Measurements from ENCODE around the gene AMFR. TPM values are rescaled to one million over a fixed set of nuclear protein-coding genes. Genes with fewer than 3 reads are reported as not detected.

The AMFR gene
- total RNA-seq, 1 donor from 2014 or later = 66.4 TPM

DNA sequence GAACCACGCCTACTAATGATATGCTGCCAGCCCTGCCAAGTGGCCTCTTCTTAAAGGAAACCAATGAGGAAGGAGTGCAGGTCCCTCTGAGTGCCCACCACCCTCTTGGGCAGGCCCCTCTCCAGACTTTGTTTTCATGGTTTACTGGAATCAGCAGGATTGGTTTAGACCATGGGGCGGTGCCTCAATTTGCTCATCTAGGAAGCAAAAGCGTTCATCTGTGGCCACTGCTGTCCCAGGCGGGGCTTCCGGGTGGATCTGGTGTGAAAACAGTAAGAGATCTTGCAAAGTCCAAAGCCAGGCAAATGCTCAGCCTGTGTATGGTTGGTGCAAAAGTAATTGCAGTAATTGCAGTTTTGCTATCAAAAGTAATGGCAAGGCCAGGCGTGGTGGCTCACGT lies 71.3 kb downstream of the AMFR start:
- TF ChIP-seq, protein P1, sequence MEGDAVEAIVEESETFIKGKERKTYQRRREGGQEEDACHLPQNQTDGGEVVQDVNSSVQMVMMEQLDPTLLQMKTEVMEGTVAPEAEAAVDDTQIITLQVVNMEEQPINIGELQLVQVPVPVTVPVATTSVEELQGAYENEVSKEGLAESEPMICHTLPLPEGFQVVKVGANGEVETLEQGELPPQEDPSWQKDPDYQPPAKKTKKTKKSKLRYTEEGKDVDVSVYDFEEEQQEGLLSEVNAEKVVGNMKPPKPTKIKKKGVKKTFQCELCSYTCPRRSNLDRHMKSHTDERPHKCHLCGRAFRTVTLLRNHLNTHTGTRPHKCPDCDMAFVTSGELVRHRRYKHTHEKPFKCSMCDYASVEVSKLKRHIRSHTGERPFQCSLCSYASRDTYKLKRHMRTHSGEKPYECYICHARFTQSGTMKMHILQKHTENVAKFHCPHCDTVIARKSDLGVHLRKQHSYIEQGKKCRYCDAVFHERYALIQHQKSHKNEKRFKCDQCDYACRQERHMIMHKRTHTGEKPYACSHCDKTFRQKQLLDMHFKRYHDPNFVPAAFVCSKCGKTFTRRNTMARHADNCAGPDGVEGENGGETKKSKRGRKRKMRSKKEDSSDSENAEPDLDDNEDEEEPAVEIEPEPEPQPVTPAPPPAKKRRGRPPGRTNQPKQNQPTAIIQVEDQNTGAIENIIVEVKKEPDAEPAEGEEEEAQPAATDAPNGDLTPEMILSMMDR (conservative IDR thresholded peaks at IDR 0.05) = no peak
- peaks cover 32% of the 10 kb centered on the region for H3K4me1 Mint-ChIP-seq
- no peak for DNase-seq (ENCODE audit: low read depth, low spot score)
- H3K27ac Mint-ChIP-seq (ENCODE audit: unreplicated experiment) = no peak overlapping the region
- H3K9me3 Mint-ChIP-seq = no peaks in the 10 kb centered on the region
- H3K27me3 Mint-ChIP-seq (ENCODE audit: low read depth) = no peaks in the 10 kb centered on the region
- H3K36me3 Mint-ChIP-seq (ENCODE audit: low read depth) = no peaks in the 10 kb centered on the region
- H3K4me3 Mint-ChIP-seq = no peak overlapping the region

DNA sequence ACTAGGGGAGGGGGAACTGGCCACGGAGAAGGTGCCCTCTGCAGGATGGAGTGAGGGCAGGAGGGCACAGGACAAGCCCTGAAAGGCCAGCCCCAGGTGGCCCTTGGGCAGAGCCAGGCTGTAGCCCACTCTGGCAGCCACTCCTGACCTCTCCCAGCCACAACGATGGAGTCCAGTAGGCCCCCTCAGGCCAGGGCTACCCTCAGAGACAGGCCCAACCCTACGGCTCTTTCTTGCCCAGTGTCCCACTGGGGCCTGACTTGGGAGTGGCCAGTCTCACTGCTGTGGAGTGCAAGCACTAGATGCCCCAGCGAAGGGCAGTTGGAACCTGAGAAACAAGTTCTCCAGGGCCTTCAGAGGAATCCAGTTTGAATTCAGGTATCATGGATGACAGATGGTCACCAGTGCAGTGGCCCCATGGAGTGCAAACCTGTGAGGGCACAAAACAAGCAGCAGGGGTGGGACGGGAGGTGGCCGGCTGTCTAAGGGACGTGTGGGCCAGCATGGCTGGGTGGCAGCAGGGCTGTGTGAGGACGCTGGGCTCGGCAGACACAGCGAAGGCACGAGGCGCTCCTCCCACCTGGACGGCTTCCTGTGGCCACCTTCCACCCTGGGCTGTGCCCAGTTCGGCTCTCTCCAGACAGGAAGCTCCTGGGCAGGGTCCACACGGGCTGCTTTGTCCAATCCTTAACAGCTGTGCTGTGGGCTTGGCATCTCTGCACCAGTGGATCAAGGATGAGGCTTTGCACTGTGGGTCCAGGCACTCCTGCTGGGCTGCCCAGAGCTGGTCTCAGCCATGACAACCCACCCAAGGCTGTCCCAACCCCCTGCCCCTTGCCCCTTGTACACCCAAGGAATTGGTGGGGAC lies 72.1 kb downstream of the AMFR start:
- TF ChIP-seq, protein P1 (conservative IDR thresholded peaks at IDR 0.05) = no peak
- Mint-ChIP-seq H3K9me3 (no peaks in the 10 kb centered on the region), H3K36me3 (ENCODE audit: low read depth) (no peaks in the 10 kb centered on the region), H3K4me3 (no peak overlapping the region), H3K4me1 (peaks cover 30% of the 10 kb centered on the region), H3K27me3 (ENCODE audit: low read depth) (no peaks in the 10 kb centered on the region), H3K27ac (ENCODE audit: unreplicated experiment) (no peak overlapping the region)
- DNase-seq (ENCODE audit: low read depth, low spot score) = no peak

DNA sequence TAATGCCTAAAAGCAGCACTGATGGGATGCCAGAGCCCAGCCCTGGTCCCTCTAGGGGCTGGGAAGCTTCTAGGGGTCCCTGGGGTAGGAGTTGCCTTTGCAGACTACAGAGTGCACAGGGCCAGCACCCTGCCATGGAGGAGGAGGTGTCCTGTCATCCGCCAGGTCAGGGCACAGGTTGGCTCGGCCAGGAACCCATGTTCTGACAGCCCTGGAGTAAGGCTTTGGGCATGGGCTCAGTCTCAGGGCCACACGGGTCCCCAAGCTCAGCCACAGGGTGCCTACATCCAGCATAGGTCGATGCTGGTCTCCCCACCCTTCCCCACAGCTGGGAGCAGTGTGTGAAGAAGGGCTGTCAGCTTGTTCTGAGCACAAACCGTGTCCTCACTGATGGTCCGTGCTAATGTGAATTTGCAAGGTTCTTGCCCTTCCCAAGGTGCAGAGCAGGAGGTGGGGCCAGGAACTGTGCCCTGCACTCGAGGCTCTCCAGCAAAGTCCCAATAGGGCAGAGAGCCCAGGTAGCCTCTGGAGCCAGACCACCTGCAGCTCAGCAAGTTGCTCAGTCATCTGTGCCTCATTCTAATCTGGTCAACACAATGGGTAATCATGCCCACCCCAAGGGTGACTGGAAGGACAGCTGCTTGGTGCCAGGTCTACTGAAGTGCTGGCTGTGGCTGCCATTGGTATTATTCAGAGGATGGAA lies 72.8 kb downstream of the AMFR start:
- Mint-ChIP-seq H3K27me3 (ENCODE audit: low read depth) (no peaks in the 10 kb centered on the region), H3K36me3 (ENCODE audit: low read depth) (no peaks in the 10 kb centered on the region), H3K4me1 (peaks cover 22% of the 10 kb centered on the region), H3K4me3 (no peak overlapping the region), H3K27ac (ENCODE audit: unreplicated experiment) (no peak overlapping the region), H3K9me3 (no peaks in the 10 kb centered on the region)
- TF ChIP-seq, protein P1 (conservative IDR thresholded peaks at IDR 0.05) = no peak
- no peak for DNase-seq (ENCODE audit: low read depth, low spot score)

DNA sequence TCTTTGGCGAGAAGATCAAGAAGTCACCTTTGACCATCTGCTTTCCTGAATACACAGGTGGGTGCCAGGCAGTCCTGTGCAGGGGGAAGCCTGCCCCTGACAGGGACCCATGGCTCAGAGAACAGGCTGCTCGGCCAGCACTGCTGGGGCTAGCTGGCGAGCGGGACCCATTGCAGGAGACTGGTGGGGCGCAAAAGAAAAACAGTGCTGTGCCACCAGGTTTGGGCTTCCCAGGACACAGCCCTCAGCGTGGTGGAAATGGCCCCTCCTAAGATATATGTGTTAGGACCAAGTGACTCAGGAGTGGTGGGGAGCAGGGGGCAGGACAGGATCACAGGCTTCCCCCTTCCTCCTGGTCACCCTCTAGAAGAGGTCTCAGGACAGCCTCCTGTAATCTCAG lies 73.9 kb downstream of the AMFR start:
- H3K4me3 Mint-ChIP-seq = no peak overlapping the region
- no peaks in the 10 kb centered on the region for H3K27me3 Mint-ChIP-seq (ENCODE audit: low read depth)
- peaks cover 12% of the 10 kb centered on the region for H3K4me1 Mint-ChIP-seq
- TF ChIP-seq, protein P1 (conservative IDR thresholded peaks at IDR 0.05) = no peak
- no peak overlapping the region for H3K27ac Mint-ChIP-seq (ENCODE audit: unreplicated experiment)
- no peaks in the 10 kb centered on the region for H3K9me3 Mint-ChIP-seq
- DNase-seq (ENCODE audit: low read depth, low spot score) = no peak
- H3K36me3 Mint-ChIP-seq (ENCODE audit: low read depth) = no peaks in the 10 kb centered on the region

DNA sequence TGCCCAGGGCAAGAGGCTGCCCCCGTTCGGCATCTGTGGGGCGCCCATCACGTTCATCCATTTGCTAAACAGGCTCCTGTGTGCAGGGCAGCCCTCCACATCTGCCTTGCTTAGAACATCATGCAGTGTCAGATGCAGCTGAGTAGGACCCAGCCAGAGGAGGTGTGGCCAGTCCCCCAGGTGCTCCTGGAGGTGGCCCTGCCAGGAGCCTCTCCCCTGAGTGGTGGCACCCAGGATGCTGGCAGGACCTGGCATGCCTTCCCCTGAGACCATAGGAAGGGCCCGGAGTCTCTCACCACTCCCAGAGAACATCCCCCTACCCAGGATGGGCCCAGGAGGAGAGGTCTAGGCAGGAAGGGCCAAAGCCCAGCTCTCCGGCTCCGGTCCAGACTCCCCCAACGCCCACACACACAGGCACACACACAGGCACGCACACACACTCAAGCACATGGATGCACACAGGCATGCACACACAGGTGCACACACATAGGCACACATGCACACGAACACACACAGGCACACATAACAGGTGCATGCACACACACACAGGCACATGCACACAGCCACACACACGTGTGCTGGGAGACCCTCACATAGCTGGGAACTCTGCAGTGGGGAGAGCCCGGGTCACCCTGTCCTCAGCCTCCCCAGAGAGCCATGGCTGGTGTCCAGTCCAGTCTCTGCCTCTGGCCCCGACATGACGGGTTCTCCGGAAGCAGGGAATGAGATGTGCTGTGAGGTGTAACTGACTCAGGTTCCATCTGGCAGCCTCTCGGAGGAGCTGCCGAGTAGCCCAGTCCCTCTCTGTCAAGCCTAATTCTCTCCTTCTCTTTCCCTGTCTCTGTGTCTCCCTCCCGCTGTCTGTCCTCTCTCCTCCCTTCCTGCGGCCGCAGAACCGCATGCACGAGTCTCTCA lies 74.6 kb downstream of the AMFR start:
- no peaks in the 10 kb centered on the region for H3K9me3 Mint-ChIP-seq
- H3K36me3 Mint-ChIP-seq (ENCODE audit: low read depth) = no peaks in the 10 kb centered on the region
- H3K4me3 Mint-ChIP-seq = no peak overlapping the region
- DNase-seq (ENCODE audit: low read depth, low spot score) = no peak
- TF ChIP-seq, protein P1 (conservative IDR thresholded peaks at IDR 0.05) = no peak
- H3K27me3 Mint-ChIP-seq (ENCODE audit: low read depth) = no peaks in the 10 kb centered on the region
- H3K4me1 Mint-ChIP-seq = peaks cover 5% of the 10 kb centered on the region
- H3K27ac Mint-ChIP-seq (ENCODE audit: unreplicated experiment) = no peak overlapping the region
